GM11168 (cell line): Measurements from ENCODE around the gene DENND2C.
"Not testable (repeated sequence)": the region's sequence is repeated elsewhere in the genome, so short reads cannot be mapped to it uniquely, and the experiment has no call there.

Source experiments
- in situ Hi-C: fragments of 300-500 bp; cut with MboI; formaldehyde crosslinking; loops from one replicate; pipeline ENCODE4 v1.12.0; 2022; ENCODE audit warnings: low sequenced_read_pairs; ENCODE audit not compliant: unreplicated experiment

DENND2C gene

GRCh38 chr1:114610546-114611245, 59.2 kb downstream of the DENND2C start:
- in situ Hi-C loops = no loop called here

- in situ Hi-C loops = no loop called here
These were observed 60.0 kb downstream of the DENND2C start for GRCh38 chr1:114609826-114610225.

GRCh38 chr1:114609026-114609425, 60.8 kb downstream of the DENND2C start:
- in situ Hi-C loops = no loop called here

GRCh38 chr1:114607223-114607622, 62.6 kb downstream of the DENND2C start:
- in situ Hi-C loops = no loop called here

GRCh38 chr1:114597949-114598348, 71.9 kb downstream of the DENND2C start:
- in situ Hi-C loops = no loop called here

GRCh38 chr1:114595602-114596001, 74.2 kb downstream of the DENND2C start:
- in situ Hi-C loops = no loop called here

- in situ Hi-C loops = no loop called here
These were observed 75.8 kb downstream of the DENND2C start for GRCh38 chr1:114594046-114594445.

GRCh38 chr1:114589122-114589521, 80.7 kb downstream of the DENND2C start:
- in situ Hi-C loops = loop anchor here (10.0 kb wide), 1 partner anchor 126 kb away; the partner anchor contains the start of gene NRAS

GRCh38 chr1:114588196-114588689, 81.6 kb downstream of the DENND2C start:
- in situ Hi-C loops = loop anchor here (10.0 kb wide), 1 partner anchor 127 kb away; the partner anchor contains the start of gene NRAS

GRCh38 chr1:114587203-114587991, 82.5 kb downstream of the DENND2C start:
- in situ Hi-C loops = loop anchor here (10.0 kb wide), 1 partner anchor 127 kb away; the partner anchor contains the start of gene NRAS

GRCh38 chr1:114586513-114587047, 83.3 kb downstream of the DENND2C start:
- in situ Hi-C loops = loop anchor here (10.0 kb wide), 1 partner anchor 128 kb away; the partner anchor contains the start of gene NRAS

GRCh38 chr1:114585231-114585630, 84.6 kb downstream of the DENND2C start:
- in situ Hi-C loops = loop anchor here (10.0 kb wide), 1 partner anchor 130 kb away; the partner anchor contains the start of gene NRAS

GRCh38 chr1:114581335-114582287, 88.2 kb downstream of the DENND2C start, which contains the start of gene BCAS2:
Gene BCAS2 (minus strand): TSS chr1:114581615. CDS start chr1:114581591, 24 bp downstream.
- in situ Hi-C loops = loop anchor here (10.0 kb wide), 1 partner anchor 133 kb away; the partner anchor contains the start of gene NRAS

- in situ Hi-C loops = no loop called here
These were observed 95.5 kb downstream of the DENND2C start for GRCh38 chr1:114574365-114574764.

GRCh38 chr1:114564141-114564540, 105.7 kb downstream of the DENND2C start:
- in situ Hi-C loops = no loop called here

GRCh38 chr1:114562978-114563510, 106.8 kb downstream of the DENND2C start:
- in situ Hi-C loops = not testable (repeated sequence)

- in situ Hi-C loops = no loop called here
These were observed 108.5 kb downstream of the DENND2C start for GRCh38 chr1:114561333-114561732.

GRCh38 chr1:114559356-114559755, 110.5 kb downstream of the DENND2C start:
- in situ Hi-C loops = loop anchor here (5.0 kb wide), 1 partner anchor 207 kb away; no protein-coding TSS in a partner anchor

- in situ Hi-C loops = loop anchor here (5.0 kb wide), 1 partner anchor 206 kb away; no protein-coding TSS in a partner anchor
These were observed 111.3 kb downstream of the DENND2C start for GRCh38 chr1:114558544-114558943.
